Erythroblast (primary cell): Measurements from ENCODE around the gene LSM14A.

ENCODE experiments used
- GATA1 ChIP-seq: IDR thresholded peaks from 2 replicates; pipeline ENCODE4 v1.6.1; 2011; ENCODE audit warnings: low read depth, mild to moderate bottlenecking, control low read depth, low read length, moderate library complexity
- POLR2A ChIP-seq: IDR thresholded peaks from 2 replicates; pipeline ENCODE4 v1.6.1; 2011; ENCODE audit warnings: mild to moderate bottlenecking, low read length

- no peak for TF ChIP-seq POLR2A
- TF ChIP-seq GATA1: no peak
These were observed 71.7 kb downstream of the LSM14A start for GRCh38 chr19:34243876-34244578.
